GM20000 (cell line): ENCODE measurements around the gene ADK.
"Not testable (repeated sequence)": the region's sequence is repeated elsewhere in the genome, so short reads cannot be mapped to it uniquely, and the experiment has no call there.

Source experiments
- DNase-seq: peaks from one replicate; pipeline ENCODE4 v3.0.0; 2012; ENCODE audit warnings: low spot score
- CTCF ChIP-seq: IDR thresholded peaks from 2 replicates; pipeline ENCODE4 v1.5.1; 2012; ENCODE audit warnings: mild to moderate bottlenecking, control low read depth; ENCODE audit errors: extremely low read depth, missing control alignments

The ADK gene

DNA sequence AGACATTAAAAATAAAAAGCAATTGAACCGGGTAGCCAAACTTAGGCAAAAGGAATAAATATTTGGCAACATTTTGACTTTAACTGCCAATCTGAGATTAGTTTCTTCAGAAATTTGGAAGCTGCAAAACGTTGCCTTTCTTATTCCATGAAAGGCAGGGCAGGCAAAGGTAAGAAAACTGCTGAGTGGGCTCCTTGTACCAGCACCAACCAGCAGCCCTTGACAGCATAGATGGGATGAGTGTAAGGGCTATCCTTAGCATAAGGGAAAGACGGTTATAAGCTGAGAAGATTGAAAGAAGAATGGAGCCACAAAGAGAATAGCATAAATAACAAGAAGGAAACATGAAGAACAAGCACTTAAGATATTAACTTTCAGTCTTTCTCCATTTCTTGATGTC is 29.0 kb upstream of the ADK start:
- TF ChIP-seq CTCF, result no peak

GRCh38 chr10:74123081-74123480 is 27.9 kb upstream of the ADK start:
- no peak for TF ChIP-seq CTCF
- no peak for DNase-seq

More for the DNA sequence above, 29.0 kb upstream of the ADK start:
- DNase-seq, result no peak

GRCh38 chr10:74133923-74134820 is 16.8 kb upstream of the ADK start:
- TF ChIP-seq CTCF, result no peak
- no peak for DNase-seq

DNA sequence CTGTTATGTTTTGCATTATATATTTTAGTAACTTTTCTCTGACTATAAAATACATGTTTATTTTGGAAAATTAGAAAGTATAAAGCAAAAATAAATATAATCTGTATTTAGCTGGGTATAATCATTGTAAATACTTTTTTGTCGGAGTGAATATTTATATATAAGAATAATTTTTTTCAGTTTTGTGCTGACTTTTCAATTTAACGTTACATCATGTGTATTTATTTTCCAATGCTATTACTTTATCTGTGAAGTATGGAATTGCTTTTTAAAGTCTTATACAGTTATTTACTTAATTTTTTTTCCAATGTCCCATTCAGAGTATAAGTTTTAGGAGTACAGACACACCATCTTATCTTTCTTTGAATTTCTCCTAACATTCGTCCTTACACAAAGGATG is 15.6 kb upstream of the ADK start:
- DNase-seq, result no peak
- no peak for TF ChIP-seq CTCF

GRCh38 chr10:74137992-74138391 is 13.0 kb upstream of the ADK start:
- DNase-seq, result no peak
- no peak for TF ChIP-seq CTCF

DNA sequence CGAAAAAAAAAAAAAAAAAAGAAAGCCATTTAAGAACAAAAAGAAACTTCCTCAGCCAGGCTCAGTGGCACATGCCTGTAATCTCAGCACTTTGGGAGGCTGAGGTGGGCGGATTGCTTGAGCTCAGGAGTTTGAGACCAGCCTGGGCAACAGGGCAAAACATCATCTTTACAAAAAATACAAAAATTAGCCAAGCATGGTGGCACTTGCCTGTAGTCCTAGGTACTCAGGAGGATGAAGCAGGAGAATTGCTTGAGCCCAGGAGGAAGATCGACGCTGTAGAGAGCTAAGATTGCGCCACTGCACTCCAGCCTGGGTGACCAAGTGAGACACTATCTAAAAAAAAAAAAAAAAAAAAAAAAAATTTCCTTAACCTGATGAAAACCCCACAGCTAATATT is 12.4 kb upstream of the ADK start:
- not testable (repeated sequence) for DNase-seq

DNA sequence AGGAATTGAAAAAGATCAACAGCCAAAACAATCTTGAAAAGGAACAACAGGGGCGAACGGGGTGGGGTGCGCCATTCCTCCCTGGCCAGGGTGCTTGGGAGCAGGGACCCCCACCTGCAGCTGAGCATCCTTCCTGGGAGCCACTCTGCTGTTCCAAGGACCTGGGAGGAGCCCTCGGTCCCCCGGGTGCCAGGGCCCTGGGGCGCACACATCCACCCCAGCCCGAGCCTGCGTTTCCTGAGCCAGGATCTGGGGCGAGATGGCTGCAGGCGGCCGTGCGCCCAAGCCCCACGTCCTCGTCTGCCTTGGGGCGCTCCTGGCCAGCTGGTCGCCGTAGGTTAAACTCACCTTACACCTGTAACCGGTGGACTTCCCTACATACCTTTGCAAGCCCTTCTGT is 11.0 kb upstream of the ADK start:
- no peak for DNase-seq
- TF ChIP-seq CTCF, result no peak

GRCh38 chr10:74140553-74140952 is 10.5 kb upstream of the ADK start:
- DNase-seq, result no peak
- TF ChIP-seq CTCF, result no peak
